NOMO-1 treated with DMSO at 0.1 percent for 48 hours (cell line): ENCODE results near the gene SLC45A3.

Experiments
- DNase-seq: peaks from one replicate; lab custom pipeline; 2025; ENCODE audit not compliant: unreplicated experiment; lab: John Stamatoyannopoulos, UW

SLC45A3 gene

DNA sequence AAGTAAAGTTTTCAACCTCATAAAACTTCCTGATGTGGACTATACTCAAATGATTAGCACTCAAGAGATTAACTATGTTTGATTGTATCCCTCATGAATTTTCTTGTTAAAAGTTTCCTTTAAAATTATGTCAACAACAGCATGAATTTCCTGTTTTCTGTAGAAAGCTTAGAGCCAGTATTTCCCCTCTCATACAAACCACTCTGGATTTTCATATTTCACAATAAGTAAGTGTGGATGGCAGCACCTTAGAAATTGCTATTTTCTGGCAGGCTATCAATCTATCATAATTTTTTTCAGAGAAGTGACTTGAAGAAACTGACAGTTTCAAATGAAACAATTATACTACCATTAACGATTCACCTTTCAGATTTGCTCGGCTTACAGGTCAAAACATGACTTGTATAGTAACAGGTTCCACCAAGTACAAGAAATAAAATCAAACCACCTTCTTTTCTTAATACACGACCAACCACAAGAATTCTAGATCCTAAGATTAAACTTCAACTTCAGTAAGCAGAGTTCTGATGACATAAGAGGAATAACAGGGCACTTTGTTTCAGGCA is 69.3 kb downstream of the SLC45A3 start:
- DNase-seq: no peak

DNA sequence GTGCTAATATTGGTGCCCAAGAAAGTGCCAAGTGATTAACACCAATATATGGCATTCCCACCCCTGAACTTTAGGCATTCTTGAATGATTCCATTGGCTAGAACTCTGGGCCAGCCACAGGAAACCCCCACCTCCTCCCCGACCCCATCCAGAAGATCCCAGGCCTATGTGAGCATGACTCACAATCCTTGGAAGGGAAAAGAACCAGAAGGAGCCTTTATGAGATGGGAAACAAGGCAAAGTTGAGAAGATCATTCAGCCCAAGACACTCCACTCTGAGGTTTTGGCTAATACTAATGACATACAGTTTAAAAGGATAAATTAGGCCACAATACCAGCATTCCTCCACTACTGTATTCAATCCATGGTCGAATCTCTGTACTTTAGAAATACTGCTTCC is 70.3 kb downstream of the SLC45A3 start:
- DNase-seq: no peak
